ENCODE data around the gene RDH13. TPM values are rescaled to one million over a fixed set of nuclear protein-coding genes. Genes with fewer than 3 reads are reported as not detected.
A peak's percentile ranks its signal among the peaks of the same experiment; 100 is the strongest.
"Not testable (repeated sequence)": the region's sequence is repeated elsewhere in the genome, so short reads cannot be mapped to it uniquely, and the experiment has no call there.

RDH13 gene
- total RNA-seq, 1 experiment from 2014 or later: 18.1 TPM

- in situ Hi-C loops (cut with HindIII; ENCODE audit: low pct_unique_long_range_greater_than_20kb, low sequenced_read_pairs): no loop called here
- no peak for DNase-seq (ENCODE audit: low read depth, low spot score)
These were observed 28.2 kb downstream of the RDH13 start for GRCh38 chr19:55034751-55035150.

- in situ Hi-C loops (cut with HindIII; ENCODE audit: low pct_unique_long_range_greater_than_20kb, low sequenced_read_pairs); DNase-seq (ENCODE audit: low read depth, low spot score): not testable (repeated sequence)
These were observed 29.8 kb downstream of the RDH13 start for GRCh38 chr19:55032976-55033643.

- no peak for DNase-seq (ENCODE audit: low read depth, low spot score)
- in situ Hi-C loops (cut with HindIII; ENCODE audit: low pct_unique_long_range_greater_than_20kb, low sequenced_read_pairs): no loop called here
These were observed 30.7 kb downstream of the RDH13 start for GRCh38 chr19:55032170-55032800.

GRCh38 chr19:55031178-55031577 lies 31.8 kb downstream of the RDH13 start:
- in situ Hi-C loops (cut with HindIII; ENCODE audit: low pct_unique_long_range_greater_than_20kb, low sequenced_read_pairs): no loop called here

GRCh38 chr19:55028757-55029156 lies 34.2 kb downstream of the RDH13 start:
- in situ Hi-C loops (cut with HindIII; ENCODE audit: low pct_unique_long_range_greater_than_20kb, low sequenced_read_pairs): no loop called here
- DNase-seq (ENCODE audit: low read depth, low spot score): no peak

More at GRCh38 chr19:55031178-55031577, 31.8 kb downstream of the RDH13 start:
- DNase-seq (ENCODE audit: low read depth, low spot score): no peak

- in situ Hi-C loops (cut with HindIII; ENCODE audit: low pct_unique_long_range_greater_than_20kb, low sequenced_read_pairs): no loop called here
- DNase-seq (ENCODE audit: low read depth, low spot score): peak; percentile 21
These were observed 35.2 kb downstream of the RDH13 start for GRCh38 chr19:55027472-55028337.

- in situ Hi-C loops (cut with HindIII; ENCODE audit: low pct_unique_long_range_greater_than_20kb, low sequenced_read_pairs); DNase-seq (ENCODE audit: low read depth, low spot score): not testable (repeated sequence)
These were observed 35.8 kb downstream of the RDH13 start for GRCh38 chr19:55027140-55027471.

GRCh38 chr19:55024111-55024510 lies 38.8 kb downstream of the RDH13 start:
- DNase-seq (ENCODE audit: low read depth, low spot score): no peak
- in situ Hi-C loops (cut with HindIII; ENCODE audit: low pct_unique_long_range_greater_than_20kb, low sequenced_read_pairs): no loop called here

GRCh38 chr19:55020351-55020750 lies 42.6 kb downstream of the RDH13 start:
- in situ Hi-C loops (cut with HindIII; ENCODE audit: low pct_unique_long_range_greater_than_20kb, low sequenced_read_pairs): not testable (repeated sequence)

GRCh38 chr19:55018633-55019032 lies 44.3 kb downstream of the RDH13 start:
- in situ Hi-C loops (cut with HindIII; ENCODE audit: low pct_unique_long_range_greater_than_20kb, low sequenced_read_pairs): no loop called here
- DNase-seq (ENCODE audit: low read depth, low spot score): no peak

More at GRCh38 chr19:55020351-55020750, 42.6 kb downstream of the RDH13 start:
- not testable (repeated sequence) for DNase-seq (ENCODE audit: low read depth, low spot score)

GRCh38 chr19:55018216-55018615 lies 44.7 kb downstream of the RDH13 start:
- no peak for DNase-seq (ENCODE audit: low read depth, low spot score)
- in situ Hi-C loops (cut with HindIII; ENCODE audit: low pct_unique_long_range_greater_than_20kb, low sequenced_read_pairs): no loop called here

- no peak for DNase-seq (ENCODE audit: low read depth, low spot score)
- in situ Hi-C loops (cut with HindIII; ENCODE audit: low pct_unique_long_range_greater_than_20kb, low sequenced_read_pairs): no loop called here
These were observed 46.9 kb downstream of the RDH13 start for GRCh38 chr19:55016017-55016416.

- in situ Hi-C loops (cut with HindIII; ENCODE audit: low pct_unique_long_range_greater_than_20kb, low sequenced_read_pairs): no loop called here
These were observed 47.8 kb downstream of the RDH13 start for GRCh38 chr19:55015126-55015525.

GRCh38 chr19:55014714-55015113 lies 48.2 kb downstream of the RDH13 start:
- no peak for DNase-seq (ENCODE audit: low read depth, low spot score)
- in situ Hi-C loops (cut with HindIII; ENCODE audit: low pct_unique_long_range_greater_than_20kb, low sequenced_read_pairs): no loop called here

More at GRCh38 chr19:55015126-55015525, 47.8 kb downstream of the RDH13 start:
- DNase-seq (ENCODE audit: low read depth, low spot score): no peak

- in situ Hi-C loops (cut with HindIII; ENCODE audit: low pct_unique_long_range_greater_than_20kb, low sequenced_read_pairs): no loop called here
- no peak for DNase-seq (ENCODE audit: low read depth, low spot score)
These were observed 49.4 kb downstream of the RDH13 start for GRCh38 chr19:55013596-55013995.

GRCh38 chr19:55012306-55012705 lies 50.6 kb downstream of the RDH13 start:
- in situ Hi-C loops (cut with HindIII; ENCODE audit: low pct_unique_long_range_greater_than_20kb, low sequenced_read_pairs): no loop called here
- DNase-seq (ENCODE audit: low read depth, low spot score): no peak

GRCh38 chr19:55010561-55010960 lies 52.4 kb downstream of the RDH13 start:
- in situ Hi-C loops (cut with HindIII; ENCODE audit: low pct_unique_long_range_greater_than_20kb, low sequenced_read_pairs); DNase-seq (ENCODE audit: low read depth, low spot score): not testable (repeated sequence)

- in situ Hi-C loops (cut with HindIII; ENCODE audit: low pct_unique_long_range_greater_than_20kb, low sequenced_read_pairs): not testable (repeated sequence)
These were observed 54.2 kb downstream of the RDH13 start for GRCh38 chr19:55008781-55009180.

More at GRCh38 chr19:55008781-55009180, 54.2 kb downstream of the RDH13 start:
- DNase-seq (ENCODE audit: low read depth, low spot score): not testable (repeated sequence)
